Measurements from ENCODE around the gene ROGDI. TPM values are rescaled to one million over a fixed set of nuclear protein-coding genes. Genes with fewer than 3 reads are reported as not detected.

ROGDI gene
- total and polyA plus RNA-seq, 10 of the 15 experiments (the other 5 are each of a cell fraction or from before 2014, with no cell fraction given) = 0.40 to 23.5 (median 12.3) TPM

DNA sequence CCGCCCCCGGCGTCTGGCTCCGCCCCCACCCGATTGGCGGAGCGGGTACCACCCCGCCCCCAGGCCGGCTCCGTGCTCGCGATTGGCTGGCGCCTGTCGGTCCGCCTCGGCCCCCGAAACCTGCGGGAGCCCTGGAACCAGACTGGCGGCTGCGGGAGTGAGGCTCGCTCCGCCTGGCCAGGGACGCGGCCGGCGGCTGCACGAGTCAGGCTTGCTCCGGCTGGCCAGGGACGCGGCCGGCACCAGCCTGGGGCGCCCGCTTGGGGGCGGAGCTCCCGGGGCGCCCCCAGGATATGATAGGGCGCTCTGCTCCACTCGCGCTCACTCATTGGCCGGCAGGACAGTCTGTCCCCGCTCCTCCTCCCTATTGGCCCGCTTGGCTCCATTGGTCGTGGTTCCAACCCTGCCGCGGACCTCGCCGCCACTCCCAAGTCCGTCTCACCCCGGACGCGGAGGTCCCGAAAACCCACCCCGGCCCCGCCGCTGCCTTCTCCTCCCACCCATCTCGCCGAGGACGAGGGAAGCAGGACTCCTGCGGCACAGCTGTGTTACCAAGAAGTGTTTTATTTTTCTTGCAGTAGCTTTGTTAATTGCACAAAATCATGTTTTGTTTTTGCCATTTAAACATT is 340 bp upstream of the ROGDI start (continued):
- TF ChIP-seq RCOR1 (conservative IDR thresholded peaks at IDR 0.05; ENCODE audit: low read depth, low read length) = no peak
- no peak for TF ChIP-seq FOXK2 (IDR thresholded peaks at IDR 0.05)
- 0 out of 2 replicates have a peak, but pooled peaks have one; percentile 49 for TF ChIP-seq BACH1 (IDR thresholded peaks at IDR 0.05; ENCODE audit: borderline replicate concordance)
- TF ChIP-seq ZNF592 (IDR thresholded peaks at IDR 0.05) = no peak
- no peak for TF ChIP-seq MYB (IDR thresholded peaks at IDR 0.05; ENCODE audit: borderline replicate concordance, low read depth, low read length)
- no peak for TF ChIP-seq MYC (IDR thresholded peaks at IDR 0.05; ENCODE audit: insufficient read depth, insufficient read length, insufficient replicate concordance, low read length, severe bottlenecking)
- TF ChIP-seq SPI1 (IDR thresholded peaks at IDR 0.05; ENCODE audit: borderline replicate concordance, insufficient read depth, low read depth, low read length) = no peak
- TF ChIP-seq RBBP5 (conservative IDR thresholded peaks at IDR 0.05) = no peak
- TF ChIP-seq ATF2 (IDR thresholded peaks at IDR 0.05; ENCODE audit: low read length) = no peak
- TF ChIP-seq SRF (IDR thresholded peaks at IDR 0.05; ENCODE audit: low read depth in 2 of 2, low read length in 2 of 2) = no peak
- TF ChIP-seq PKNOX1 (IDR thresholded peaks at IDR 0.05) = peak; percentile 98
- TF ChIP-seq ATF7 (IDR thresholded peaks at IDR 0.05; ENCODE audit: low read depth) = no peak
- TF ChIP-seq MEF2B (IDR thresholded peaks at IDR 0.05; ENCODE audit: partially characterized antibody, poor library complexity, severe bottlenecking) = no peak
- no peak for TF ChIP-seq JUND (IDR thresholded peaks at IDR 0.05; ENCODE audit: low read depth, low read length)
- TF ChIP-seq PAX5 (IDR thresholded peaks at IDR 0.05; ENCODE audit: borderline replicate concordance, low read depth, low read length) = no peak
- TF ChIP-seq RAD51 (IDR thresholded peaks at IDR 0.05) = no peak
- no peak for TF ChIP-seq NKRF (conservative IDR thresholded peaks at IDR 0.05)
- no peak for TF ChIP-seq KAT2A (conservative IDR thresholded peaks at IDR 0.05; ENCODE audit: control insufficient read depth, low read depth, low read length)
- no peak for TF ChIP-seq RUNX3 (IDR thresholded peaks at IDR 0.05; ENCODE audit: low read length)
- no peak for TF ChIP-seq IRF5 (IDR thresholded peaks at IDR 0.05; ENCODE audit: borderline replicate concordance)
- TF ChIP-seq RELA (IDR thresholded peaks at IDR 0.05; ENCODE audit: borderline replicate concordance, partially characterized antibody) = no peak
